Neural cell (in vitro differentiated cells): ENCODE results near the gene PPP4R3A. TPM values are rescaled to one million over a fixed set of nuclear protein-coding genes. Genes with fewer than 3 reads are reported as not detected.
"Not testable (repeated sequence)": the region's sequence is repeated elsewhere in the genome, so short reads cannot be mapped to it uniquely, and the experiment has no call there.

ENCODE experiments used
- H2AFZ ChIP-seq: fragments of 200-600, 300-800 bp; sonication (generic), shearing (Covaris generic); 2 replicates; pipeline ENCODE4 v1.6.0; 2014; ENCODE audit warnings: low read depth, mild to moderate bottlenecking, antibody characterized with exemption, low read length, moderate library complexity
- H3F3A ChIP-seq: fragments of 200-600 bp; shearing (Covaris generic); 2 replicates; pipeline ENCODE4 v1.6.1; 2016; ENCODE audit warnings: mild to moderate bottlenecking, moderate library complexity, mixed read lengths, antibody characterized with exemption, low read length; ENCODE audit not compliant: insufficient read depth, poor library complexity, severe bottlenecking
- H3K27ac ChIP-seq: fragments of 200-600, 300-800 bp; sonication (generic), shearing (Covaris generic); 2 replicates; pipeline ENCODE4 v1.5.1; 2014; ENCODE audit warnings: mild to moderate bottlenecking, low read length, moderate library complexity
- H3K27me3 ChIP-seq: fragments of 300-800, 200-600 bp; sonication (generic), shearing (Covaris generic); 2 replicates; pipeline ENCODE4 v1.6.0; 2014; ENCODE audit warnings: mild to moderate bottlenecking, low read depth, low read length, moderate library complexity; ENCODE audit not compliant: insufficient read depth
- H3K36me3 ChIP-seq: fragments of 300-800, 200-600 bp; sonication (generic), shearing (Covaris generic); 2 replicates; pipeline ENCODE4 v1.5.1; 2014; ENCODE audit warnings: mild to moderate bottlenecking, antibody characterized with exemption, low read length, moderate library complexity; ENCODE audit not compliant: insufficient read depth
- H3K4me2 ChIP-seq: fragments of 300-800, 200-600 bp; sonication (generic), shearing (Covaris generic); 2 replicates; pipeline ENCODE4 v1.6.0; 2014; ENCODE audit warnings: mild to moderate bottlenecking, low read length
- H3K4me3 ChIP-seq: fragments of 300-800, 200-600 bp; sonication (generic), shearing (Covaris generic); 2 replicates; pipeline ENCODE4 v1.5.1; 2014; ENCODE audit warnings: mild to moderate bottlenecking, low read length, moderate library complexity
- H3K79me2 ChIP-seq: fragments of 200-600 bp; shearing (Covaris generic); replicated peaks from 2 replicates; pipeline ENCODE4 v1.6.0; 2014; ENCODE audit warnings: mild to moderate bottlenecking, low read length, moderate library complexity; ENCODE audit not compliant: insufficient read depth
- H3K9ac ChIP-seq: fragments of 300-800, 200-600 bp; sonication (generic), shearing (Covaris generic); 2 replicates; pipeline ENCODE4 v1.6.1; 2016; ENCODE audit warnings: mild to moderate bottlenecking, low read length, mixed read lengths
- H3K9me2 ChIP-seq: fragments of 200-600 bp; shearing (Covaris generic); 2 replicates; pipeline ENCODE4 v1.6.1; 2016; ENCODE audit warnings: mild to moderate bottlenecking, low read length, mixed read lengths; ENCODE audit not compliant: insufficient read depth
- H3K9me3 ChIP-seq: fragments of 200-600, 300-800 bp; sonication (generic), shearing (Covaris generic); 2 replicates; pipeline ENCODE4 v1.6.1; 2016; ENCODE audit warnings: mild to moderate bottlenecking, mixed run types, low read length, moderate library complexity, mixed read lengths
- H4K20me1 ChIP-seq: fragments of 200-600 bp; shearing (Covaris generic); 2 replicates; pipeline ENCODE4 v1.6.1; 2016; ENCODE audit warnings: mild to moderate bottlenecking, mixed run types; ENCODE audit not compliant: insufficient read depth
- CTCF ChIP-seq: fragments of 450-650 bp; IDR thresholded peaks from 2 replicates; pipeline ENCODE4 v1.5.1; 2014; ENCODE audit warnings: antibody characterized with exemption, mild to moderate bottlenecking, moderate library complexity; ENCODE audit not compliant: poor library complexity, severe bottlenecking
- EP300 ChIP-seq: fragments of 450-650 bp; conservative IDR thresholded peaks from 2 replicates; pipeline ENCODE4 v1.6.1; 2014; ENCODE audit warnings: antibody characterized with exemption, mild to moderate bottlenecking, moderate library complexity; ENCODE audit not compliant: poor library complexity, severe bottlenecking
- EZH2 ChIP-seq: fragments of 200-600, 300-800 bp; shearing (Covaris generic), sonication (generic); IDR thresholded peaks from 2 replicates; pipeline ENCODE4 v1.6.1; 2014; ENCODE audit warnings: antibody characterized with exemption, low read length, borderline replicate concordance, mild to moderate bottlenecking; ENCODE audit not compliant: insufficient read depth, poor library complexity, severe bottlenecking
- RAD21 ChIP-seq: fragments of 450-650 bp; conservative IDR thresholded peaks from 2 replicates; pipeline ENCODE4 v1.6.1; 2014; ENCODE audit warnings: antibody characterized with exemption, mild to moderate bottlenecking, moderate library complexity
- SMC3 ChIP-seq: fragments of 450-650 bp; conservative IDR thresholded peaks from 2 replicates; pipeline ENCODE4 v1.6.1; 2014; ENCODE audit warnings: antibody characterized with exemption, mild to moderate bottlenecking, moderate library complexity; ENCODE audit not compliant: poor library complexity
- TAF1 ChIP-seq: IDR thresholded peaks from 2 replicates; pipeline ENCODE4 v1.6.1; 2012; ENCODE audit warnings: low read depth
- polyA plus RNA-seq: library from polyadenylated mRNA; depleted of rRNA; stranded (reverse); fragments of >200 nt; gene quantifications from 2 replicates; pipeline ENCODE4 v1.2.3, GENCODE V29; 2014
- TF ChIP-seq, protein P1 (sequence below): IDR thresholded peaks from 2 replicates; pipeline ENCODE4 v1.6.1; 2012; ENCODE audit warnings: borderline replicate concordance

Gene PPP4R3A
- polyA plus RNA-seq, 1 donor from 2014 or later, result 99.4 TPM

- no peaks in the 10 kb centered on the region for H3K36me3 ChIP-seq
- TF ChIP-seq RAD21 (no peak), EZH2 (no peak), CTCF (no peak), SMC3 (no peak)
- TF ChIP-seq, protein P1, sequence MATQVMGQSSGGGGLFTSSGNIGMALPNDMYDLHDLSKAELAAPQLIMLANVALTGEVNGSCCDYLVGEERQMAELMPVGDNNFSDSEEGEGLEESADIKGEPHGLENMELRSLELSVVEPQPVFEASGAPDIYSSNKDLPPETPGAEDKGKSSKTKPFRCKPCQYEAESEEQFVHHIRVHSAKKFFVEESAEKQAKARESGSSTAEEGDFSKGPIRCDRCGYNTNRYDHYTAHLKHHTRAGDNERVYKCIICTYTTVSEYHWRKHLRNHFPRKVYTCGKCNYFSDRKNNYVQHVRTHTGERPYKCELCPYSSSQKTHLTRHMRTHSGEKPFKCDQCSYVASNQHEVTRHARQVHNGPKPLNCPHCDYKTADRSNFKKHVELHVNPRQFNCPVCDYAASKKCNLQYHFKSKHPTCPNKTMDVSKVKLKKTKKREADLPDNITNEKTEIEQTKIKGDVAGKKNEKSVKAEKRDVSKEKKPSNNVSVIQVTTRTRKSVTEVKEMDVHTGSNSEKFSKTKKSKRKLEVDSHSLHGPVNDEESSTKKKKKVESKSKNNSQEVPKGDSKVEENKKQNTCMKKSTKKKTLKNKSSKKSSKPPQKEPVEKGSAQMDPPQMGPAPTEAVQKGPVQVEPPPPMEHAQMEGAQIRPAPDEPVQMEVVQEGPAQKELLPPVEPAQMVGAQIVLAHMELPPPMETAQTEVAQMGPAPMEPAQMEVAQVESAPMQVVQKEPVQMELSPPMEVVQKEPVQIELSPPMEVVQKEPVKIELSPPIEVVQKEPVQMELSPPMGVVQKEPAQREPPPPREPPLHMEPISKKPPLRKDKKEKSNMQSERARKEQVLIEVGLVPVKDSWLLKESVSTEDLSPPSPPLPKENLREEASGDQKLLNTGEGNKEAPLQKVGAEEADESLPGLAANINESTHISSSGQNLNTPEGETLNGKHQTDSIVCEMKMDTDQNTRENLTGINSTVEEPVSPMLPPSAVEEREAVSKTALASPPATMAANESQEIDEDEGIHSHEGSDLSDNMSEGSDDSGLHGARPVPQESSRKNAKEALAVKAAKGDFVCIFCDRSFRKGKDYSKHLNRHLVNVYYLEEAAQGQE, result no peak
- H3K4me2 ChIP-seq, result no peak overlapping the region
- no peaks in the 10 kb centered on the region for H3K79me2 ChIP-seq
- no peak overlapping the region for H3K4me3 ChIP-seq
- no peaks in the 10 kb centered on the region for H4K20me1 ChIP-seq
- no peaks in the 10 kb centered on the region for H3F3A ChIP-seq
- H3K9ac ChIP-seq, result no peak overlapping the region
- H3K9me3 ChIP-seq, result peaks cover 7% of the 10 kb centered on the region
- no peaks in the 10 kb centered on the region for H3K27me3 ChIP-seq
- H2AFZ ChIP-seq, result no peak overlapping the region
- H3K9me2 ChIP-seq, result no peaks in the 10 kb centered on the region
- H3K27ac ChIP-seq, result no peak overlapping the region
Observed at GRCh38 chr14:91439345-91439744, 70.8 kb downstream of the PPP4R3A start.

DNA sequence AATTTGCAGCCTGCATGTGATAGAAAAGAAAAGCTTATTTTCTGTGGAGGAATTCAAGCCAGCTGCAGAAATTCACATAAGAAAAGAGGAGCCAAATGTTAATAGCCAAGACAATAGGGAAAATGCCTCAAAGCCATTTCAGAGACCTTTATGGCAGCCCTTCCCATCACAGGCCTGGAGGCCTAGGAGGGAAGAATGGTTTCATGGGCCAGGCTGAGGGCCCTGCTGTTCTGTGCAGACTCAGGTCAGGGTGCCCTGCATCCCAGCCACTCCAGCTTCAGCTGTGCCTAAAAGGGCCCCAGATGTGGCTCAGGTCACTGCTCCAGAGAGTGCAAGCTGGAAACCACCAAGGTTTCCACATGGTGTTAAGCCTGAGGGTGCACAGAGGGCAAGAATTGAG is 71.3 kb downstream of the PPP4R3A start:
- Histone ChIP-seq H3K79me2 (no peaks in the 10 kb centered on the region), H4K20me1 (no peaks in the 10 kb centered on the region), H2AFZ (no peak overlapping the region), H3K36me3 (no peaks in the 10 kb centered on the region), H3K27ac (no peak overlapping the region), H3K9me3 (peaks cover 7% of the 10 kb centered on the region), H3K9ac (no peak overlapping the region), H3K4me2 (no peak overlapping the region), H3K4me3 (no peak overlapping the region), H3F3A (no peaks in the 10 kb centered on the region), H3K27me3 (no peaks in the 10 kb centered on the region), H3K9me2 (no peaks in the 10 kb centered on the region)
- no peak for TF ChIP-seq RAD21
- no peak for TF ChIP-seq CTCF
- TF ChIP-seq EP300, result no peak
- TF ChIP-seq SMC3, result no peak
- TF ChIP-seq EZH2, result no peak
- TF ChIP-seq TAF1, result no peak
- TF ChIP-seq, protein P1, result no peak

DNA sequence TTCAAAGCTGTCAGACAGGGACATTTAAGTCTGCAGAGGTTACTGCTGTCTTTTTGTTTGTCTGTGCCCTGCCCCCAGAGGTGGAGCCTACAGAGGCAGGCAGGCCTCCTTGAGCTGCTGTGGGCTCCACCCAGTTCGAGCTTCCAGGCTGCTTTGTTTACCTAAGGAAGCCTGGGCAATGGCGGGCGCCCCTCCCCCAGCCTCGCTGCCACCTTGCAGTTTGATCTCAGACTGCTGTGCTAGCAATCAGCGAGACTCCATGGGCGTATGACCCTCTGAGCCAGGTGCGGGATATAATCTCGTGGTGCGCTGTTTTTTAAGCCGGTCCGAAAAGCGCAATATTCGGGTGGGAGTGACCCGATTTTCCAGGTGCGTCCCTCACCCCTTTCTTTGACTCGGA is 73.8 kb downstream of the PPP4R3A start:
- H3K9me2 ChIP-seq, H3K4me2 ChIP-seq, H3K36me3 ChIP-seq, H3K27ac ChIP-seq, H3K9ac ChIP-seq, H3K9me3 ChIP-seq, H3K4me3 ChIP-seq, H3F3A ChIP-seq, H3K79me2 ChIP-seq, H4K20me1 ChIP-seq, H3K27me3 ChIP-seq, H2AFZ ChIP-seq: not testable (repeated sequence)
